Psoas muscle (tissue), 8 donors: ENCODE measurements around the gene GNAT1. TPM values are rescaled to one million over a fixed set of nuclear protein-coding genes. Genes with fewer than 3 reads are reported as not detected.

Source experiments
- ATAC-seq, 4 donors: fragments of 200-7000 bp; cut with Tn5 transposase; one replicate each; pipeline ENCODE4 v1.9.1; 2020; ENCODE audit warnings: moderate library complexity in 3 of 4, mild to moderate bottlenecking in 2 of 4
- DNase-seq, 2 donors: peaks; one replicate each; pipeline ENCODE4 v3.0.0-alpha.2; 2020
- H3K27ac ChIP-seq: fragments of 200-600 bp; one replicate; pipeline ENCODE4 v1.8.0; 2022
- H3K27me3 ChIP-seq, 3 donors: fragments of 200-600 bp in 1 of 3; one replicate each; pipeline versions ENCODE4 v1.6.1 to v1.8.0; 2013 to 2022; ENCODE audit warnings: low read length in 2 of 3, mild to moderate bottlenecking in 2 of 3, moderate library complexity in 1 of 3; ENCODE audit not compliant: insufficient read depth in 3 of 3
- H3K36me3 ChIP-seq, 2 donors: fragments of 200-600 bp in 1 of 2; one replicate each; pipeline versions ENCODE4 v1.6.1 to v1.8.0; 2013 to 2022; ENCODE audit warnings: low read depth in 1 of 2, mild to moderate bottlenecking in 1 of 2, moderate library complexity in 1 of 2; ENCODE audit not compliant: insufficient read depth in 1 of 2
- H3K4me1 ChIP-seq: fragments of 200-600 bp; one replicate; pipeline ENCODE4 v1.8.0; 2022
- H3K4me3 ChIP-seq: fragments of 200-600 bp; one replicate; pipeline ENCODE4 v1.8.0; 2022; ENCODE audit warnings: mild to moderate bottlenecking
- H3K9me3 ChIP-seq: fragments of 200-600 bp; one replicate; pipeline ENCODE4 v1.8.0; 2022
- WGBS, 3 donors: extraction: QIAGEN DNeasy Blood & Tissue Kit; methylation state at CpG; one replicate each; pipeline versions ENCODE4 v1.1.6 to v1.1.7; 2013; 5-methylcytosine and 5-hydroxymethylcytosine counted together
- intact Hi-C, 2 donors: fragments of 100-400 bp; cut with DNase I; formaldehyde crosslinking; loops; one replicate each; pipeline versions ENCODE4 v1.11.0 to v1.14.2; 2022
- polyA plus RNA-seq, 3 donors: library from polyadenylated mRNA; stranded (reverse); fragments of 200-250 nt; gene quantifications; one replicate each; pipeline ENCODE4 v1.2.3, GENCODE V29; 2013
- total RNA-seq, 4 donors: library from RNA; stranded (reverse); fragmentation: NEBNext Ultra II Directional in 2 of 4; extraction: Animal tissue kit (Norgen Biotek cat#: 25700) in 2 of 4; gene quantifications; one replicate each; pipeline versions ENCODE4 v1.2.1 to v1.2.4, GENCODE V29; 2021 to 2023
- TF ChIP-seq, protein P1 (sequence below): fragments of 200-600 bp; IDR thresholded peaks from one replicate; pipeline ENCODE4 v1.8.0; 2022; ENCODE audit warnings: antibody characterized with exemption
- donor health status: healthy with polysubstance abuse.
- donor health status: DM: no; HTN: no; CAD: no; lungs with moderate emphysema.
- donor health status: Bipolar disorder and iron deficiency.
- donor health status: healthy.
- donor health status: DM: yes; HTN: yes; CAD: no.
- donor health status: DM: no; HTN: no; CAD: no.
- donor health status: DM: no; HTN: no; CAD: no.
- donor health status: DM: yes; HTN: yes; CAD: no.

GNAT1 gene
- total and polyA plus RNA-seq, 7 donors, result not detected

GRCh38 chr3:50177346-50177745 lies 14.1 kb upstream of the GNAT1 start:
- H3K4me3 ChIP-seq, result no peak overlapping the region
- peaks cover 8% of the 10 kb centered on the region for H3K4me1 ChIP-seq
- 42 to 46% (median 45%) methylated on average over 2 of the region's 2 CpGs for WGBS, 3 donors
- TF ChIP-seq, protein P1, sequence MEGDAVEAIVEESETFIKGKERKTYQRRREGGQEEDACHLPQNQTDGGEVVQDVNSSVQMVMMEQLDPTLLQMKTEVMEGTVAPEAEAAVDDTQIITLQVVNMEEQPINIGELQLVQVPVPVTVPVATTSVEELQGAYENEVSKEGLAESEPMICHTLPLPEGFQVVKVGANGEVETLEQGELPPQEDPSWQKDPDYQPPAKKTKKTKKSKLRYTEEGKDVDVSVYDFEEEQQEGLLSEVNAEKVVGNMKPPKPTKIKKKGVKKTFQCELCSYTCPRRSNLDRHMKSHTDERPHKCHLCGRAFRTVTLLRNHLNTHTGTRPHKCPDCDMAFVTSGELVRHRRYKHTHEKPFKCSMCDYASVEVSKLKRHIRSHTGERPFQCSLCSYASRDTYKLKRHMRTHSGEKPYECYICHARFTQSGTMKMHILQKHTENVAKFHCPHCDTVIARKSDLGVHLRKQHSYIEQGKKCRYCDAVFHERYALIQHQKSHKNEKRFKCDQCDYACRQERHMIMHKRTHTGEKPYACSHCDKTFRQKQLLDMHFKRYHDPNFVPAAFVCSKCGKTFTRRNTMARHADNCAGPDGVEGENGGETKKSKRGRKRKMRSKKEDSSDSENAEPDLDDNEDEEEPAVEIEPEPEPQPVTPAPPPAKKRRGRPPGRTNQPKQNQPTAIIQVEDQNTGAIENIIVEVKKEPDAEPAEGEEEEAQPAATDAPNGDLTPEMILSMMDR, result no peak
- ATAC-seq (no peak), DNase-seq (peak in 1 of 2 donors; percentile 62)
- H3K27me3 ChIP-seq, result no peaks in the 10 kb centered on the region
- intact Hi-C loops, result no loop called here
- H3K36me3 ChIP-seq, result peaks cover 0 to 44% of the 10 kb centered on the region in 2 donors
- no peaks in the 10 kb centered on the region for H3K9me3 ChIP-seq
- no peak overlapping the region for H3K27ac ChIP-seq

DNA sequence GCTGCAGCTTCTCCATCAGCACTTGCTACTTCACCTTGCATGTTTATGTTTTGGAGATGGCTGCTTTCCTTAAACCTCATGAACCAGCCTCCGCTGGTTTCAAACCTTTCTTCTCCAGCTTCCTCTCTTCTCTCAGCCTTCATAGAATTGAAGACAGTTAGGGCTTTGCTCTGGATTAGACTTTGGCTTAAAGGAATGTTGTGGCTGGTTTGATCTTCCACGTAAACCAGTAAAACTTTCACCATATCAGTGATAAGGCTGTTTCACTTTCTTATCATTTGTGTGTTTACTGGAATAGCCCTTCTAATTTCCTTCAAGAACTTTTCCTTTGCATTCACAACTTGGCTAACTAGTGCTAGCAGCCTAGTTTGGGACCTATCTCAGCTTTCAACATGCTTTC lies 11.7 kb upstream of the GNAT1 start:
- TF ChIP-seq, protein P1, result no peak
- ATAC-seq, result no peak
- Histone ChIP-seq H3K4me3 (no peak overlapping the region), H3K27ac (no peak overlapping the region), H3K9me3 (no peaks in the 10 kb centered on the region), H3K36me3 (peaks cover 0 to 50% of the 10 kb centered on the region in 2 donors), H3K27me3 (no peaks in the 10 kb centered on the region), H3K4me1 (no peaks in the 10 kb centered on the region)
- DNase-seq, result no peak
- intact Hi-C loops, result no loop called here
- WGBS, 3 donors, result 44 to 49% (median 47%) methylated on average over 2 of the region's 2 CpGs

DNA sequence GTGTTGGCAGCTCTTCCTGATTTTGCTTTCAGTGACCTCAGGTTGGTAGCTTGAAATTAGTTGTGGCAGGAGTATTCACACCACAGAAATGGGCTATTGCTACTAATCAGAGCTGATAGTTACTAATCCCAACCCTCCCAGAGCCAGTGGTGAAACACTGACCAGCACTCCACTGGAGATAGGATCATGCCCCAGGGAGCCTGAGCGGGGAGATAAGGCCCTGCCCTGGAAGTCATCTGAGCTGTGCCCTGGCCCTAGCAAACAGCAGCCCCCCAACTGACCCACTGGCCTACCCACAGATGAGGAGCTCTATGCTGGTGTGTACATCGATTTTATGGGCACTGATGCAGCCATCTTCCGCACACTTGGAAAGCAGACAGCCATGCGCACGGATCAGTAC lies 9.4 kb upstream of the GNAT1 start:
- WGBS, 3 donors, result 93 to 96% (median 93%) methylated on average over 5 of the region's 5 CpGs
- Histone ChIP-seq H3K4me3 (no peak overlapping the region), H3K9me3 (no peaks in the 10 kb centered on the region), H3K4me1 (no peaks in the 10 kb centered on the region), H3K27ac (no peak overlapping the region), H3K27me3 (no peaks in the 10 kb centered on the region), H3K36me3 (peaks cover 0 to 51% of the 10 kb centered on the region in 2 donors)
- intact Hi-C loops, result no loop called here
- DNase-seq (no peak), ATAC-seq (no peak)
- TF ChIP-seq, protein P1, result no peak

DNA sequence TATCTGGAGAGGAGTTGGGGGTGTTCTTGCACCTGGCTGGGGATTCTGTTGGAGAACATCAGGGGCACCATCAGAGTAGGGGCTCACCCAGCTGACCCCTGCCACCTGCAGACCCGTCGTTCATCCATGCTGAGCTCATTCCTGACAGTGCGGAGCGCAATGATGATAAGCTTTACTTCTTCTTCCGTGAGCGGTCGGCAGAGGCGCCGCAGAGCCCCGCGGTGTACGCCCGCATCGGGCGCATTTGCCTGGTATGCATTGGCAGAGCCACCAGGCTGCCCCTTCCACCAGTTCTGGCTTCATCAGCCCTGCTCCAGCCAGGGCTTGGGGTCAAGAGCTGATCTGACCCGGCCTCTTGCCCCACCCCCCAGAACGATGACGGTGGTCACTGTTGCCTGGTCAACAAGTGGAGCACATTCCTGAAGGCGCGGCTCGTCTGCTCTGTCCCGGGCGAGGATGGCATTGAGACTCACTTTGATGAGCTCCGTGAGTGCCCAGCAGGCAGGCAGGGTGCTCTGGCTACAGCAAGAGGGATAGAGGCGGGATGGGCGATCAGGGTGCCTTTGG lies 8.8 kb upstream of the GNAT1 start:
- no peak overlapping the region for H3K4me3 ChIP-seq
- TF ChIP-seq, protein P1, result no peak
- no peak for ATAC-seq
- H3K4me1 ChIP-seq, result no peaks in the 10 kb centered on the region
- no peaks in the 10 kb centered on the region for H3K9me3 ChIP-seq
- DNase-seq, result no peak
- 91 to 92% (median 92%) methylated on average over 26 of the region's 26 CpGs for WGBS, 3 donors
- no peak overlapping the region for H3K27ac ChIP-seq
- H3K27me3 ChIP-seq, result no peaks in the 10 kb centered on the region
- intact Hi-C loops, result no loop called here
- peaks cover 0 to 57% of the 10 kb centered on the region in 2 donors for H3K36me3 ChIP-seq

DNA sequence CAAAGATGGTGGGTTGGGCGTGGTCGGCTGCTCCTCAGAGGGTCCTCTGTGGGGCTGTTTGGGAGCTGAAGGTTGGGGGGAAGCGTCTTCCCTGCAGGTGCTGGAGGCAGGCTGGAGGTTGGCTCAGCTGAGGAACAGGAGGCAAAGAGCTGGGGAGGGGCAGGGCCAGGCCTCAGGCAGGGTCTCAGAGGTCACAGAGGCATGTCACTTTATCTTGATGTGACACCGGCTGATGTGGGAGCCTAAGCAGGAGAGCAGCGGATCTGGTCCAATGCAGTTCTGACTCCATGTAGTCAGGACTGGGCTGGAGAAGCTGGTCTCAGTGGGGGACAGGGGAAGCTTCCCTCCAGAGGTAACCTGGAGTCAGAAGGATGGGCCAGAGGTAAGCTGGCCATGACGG lies 7.7 kb upstream of the GNAT1 start:
- Histone ChIP-seq H3K27ac (no peak overlapping the region), H3K9me3 (no peaks in the 10 kb centered on the region), H3K4me3 (no peak overlapping the region), H3K36me3 (peaks cover 0 to 67% of the 10 kb centered on the region in 2 donors), H3K4me1 (no peaks in the 10 kb centered on the region), H3K27me3 (no peaks in the 10 kb centered on the region)
- WGBS, 3 donors, result 92 to 95% (median 92%) methylated on average over 6 of the region's 6 CpGs
- intact Hi-C loops, result no loop called here
- TF ChIP-seq, protein P1, result no peak
- no peak for ATAC-seq
- no peak for DNase-seq
